ENCODE results near the gene MYO7A.
A peak's percentile ranks its signal among the peaks of the same experiment; 100 is the strongest.

MYO7A gene

DNA sequence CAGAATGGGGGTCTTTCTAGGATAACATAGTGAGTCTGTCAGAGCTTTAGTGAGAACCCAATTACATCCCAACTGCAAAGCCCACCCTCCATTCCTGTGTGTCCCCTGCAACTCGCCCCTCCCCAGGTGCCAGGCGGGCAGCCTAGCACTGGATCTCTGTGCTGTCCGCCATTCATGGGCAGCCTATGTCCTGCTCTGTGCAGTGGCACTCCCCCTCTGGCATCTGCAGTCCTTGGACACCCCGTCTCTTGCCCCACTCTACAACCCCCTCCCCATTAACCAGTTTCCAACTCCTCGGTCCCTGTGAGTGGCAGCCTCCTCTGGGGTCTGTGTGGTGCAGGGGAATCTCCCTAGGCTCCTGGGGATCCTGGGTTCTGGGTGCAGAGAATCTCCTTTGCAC lies 37.0 kb downstream of the MYO7A start:
- DNase-seq (ENCODE audit: low read depth): no peak

GRCh38 chr11:77166021-77166420 lies 38.0 kb downstream of the MYO7A start:
- DNase-seq (ENCODE audit: low read depth): no peak

GRCh38 chr11:77167111-77167626 lies 39.1 kb downstream of the MYO7A start:
- no peak for DNase-seq (ENCODE audit: low read depth)

DNA sequence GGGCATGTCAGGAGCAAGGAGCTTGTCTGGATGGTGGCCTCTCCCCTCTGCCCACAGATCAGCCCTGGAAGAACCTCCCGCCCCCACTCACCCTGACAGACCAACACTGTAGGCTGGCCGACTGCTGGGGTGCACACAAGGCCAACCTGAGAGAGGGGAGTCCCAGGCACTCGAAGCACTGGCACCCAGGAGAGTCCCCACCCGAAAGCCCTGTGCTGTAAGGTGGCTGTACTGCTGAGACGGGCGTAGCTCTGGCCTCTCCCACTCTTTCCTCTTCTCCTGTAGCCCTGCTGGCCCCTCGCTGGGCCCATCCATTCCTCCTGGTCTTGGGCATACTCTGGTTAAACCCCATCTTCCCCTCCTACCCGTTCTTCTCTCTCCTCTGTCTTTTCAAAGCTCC lies 39.7 kb downstream of the MYO7A start:
- no peak for DNase-seq (ENCODE audit: low read depth)

- no peak for DNase-seq (ENCODE audit: low read depth)
These were observed 42.1 kb downstream of the MYO7A start for GRCh38 chr11:77170107-77170506.

GRCh38 chr11:77171254-77171653 lies 43.2 kb downstream of the MYO7A start:
- no peak for DNase-seq (ENCODE audit: low read depth)

DNA sequence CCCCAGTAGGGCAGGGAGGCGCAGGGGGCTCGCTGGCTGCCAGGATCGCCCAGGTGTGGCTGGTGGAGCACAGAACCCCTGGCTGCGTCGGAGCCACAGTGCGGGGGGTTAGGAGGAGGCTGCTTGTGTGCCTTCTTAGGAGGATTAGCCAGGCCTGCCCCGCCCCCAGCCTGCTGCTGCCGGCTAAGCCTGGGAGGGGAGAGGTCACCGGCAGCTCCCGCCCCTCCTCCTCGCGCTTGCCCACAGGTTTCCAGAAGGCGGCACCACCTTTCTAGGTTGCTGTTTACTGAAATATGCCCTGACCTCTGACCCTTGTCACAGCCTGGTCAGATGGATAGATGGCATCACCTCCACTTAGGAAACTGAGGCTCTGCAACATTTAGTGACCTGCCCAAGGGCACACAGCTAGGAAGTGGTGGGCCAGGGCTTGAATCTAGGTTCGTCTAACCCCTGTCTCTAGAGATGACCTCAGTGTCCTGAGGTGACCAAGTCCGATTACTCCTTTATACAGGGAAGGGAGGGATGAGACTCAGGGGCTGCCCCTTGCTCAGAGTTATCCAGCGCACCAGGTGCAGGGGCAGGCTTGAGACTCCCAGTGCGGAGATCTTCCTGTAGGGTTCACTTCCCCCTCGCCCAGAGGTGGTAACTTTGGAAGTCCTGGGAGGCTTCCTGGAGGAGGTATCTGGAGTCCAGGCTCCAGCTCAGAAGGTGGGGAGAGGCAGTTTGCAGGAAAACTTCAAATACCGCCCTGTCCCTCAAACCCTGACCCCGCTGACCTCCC lies 44.0 kb downstream of the MYO7A start:
- no peak for DNase-seq (ENCODE audit: low read depth)

DNA sequence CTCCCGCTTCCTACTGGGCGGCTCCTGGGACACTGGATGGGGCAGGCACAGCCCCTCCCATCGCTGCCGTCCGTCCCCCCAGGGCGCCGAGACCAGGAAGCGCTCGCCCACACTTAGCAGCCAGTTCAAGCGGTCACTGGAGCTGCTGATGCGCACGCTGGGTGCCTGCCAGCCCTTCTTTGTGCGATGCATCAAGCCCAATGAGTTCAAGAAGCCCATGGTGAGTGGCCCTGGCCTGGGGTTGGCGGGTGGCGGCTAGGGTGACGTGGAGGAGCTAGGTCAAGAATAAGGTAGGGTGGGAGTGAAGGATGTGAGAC lies 44.6 kb downstream of the MYO7A start:
- DNase-seq (ENCODE audit: low read depth): peak; percentile 21

- DNase-seq (ENCODE audit: low read depth): no peak
These were observed 45.4 kb downstream of the MYO7A start for GRCh38 chr11:77173494-77173893.

GRCh38 chr11:77174559-77174958 lies 46.5 kb downstream of the MYO7A start:
- DNase-seq (ENCODE audit: low read depth): no peak

GRCh38 chr11:77175021-77175842 lies 47.2 kb downstream of the MYO7A start:
- DNase-seq (ENCODE audit: low read depth): no peak

DNA sequence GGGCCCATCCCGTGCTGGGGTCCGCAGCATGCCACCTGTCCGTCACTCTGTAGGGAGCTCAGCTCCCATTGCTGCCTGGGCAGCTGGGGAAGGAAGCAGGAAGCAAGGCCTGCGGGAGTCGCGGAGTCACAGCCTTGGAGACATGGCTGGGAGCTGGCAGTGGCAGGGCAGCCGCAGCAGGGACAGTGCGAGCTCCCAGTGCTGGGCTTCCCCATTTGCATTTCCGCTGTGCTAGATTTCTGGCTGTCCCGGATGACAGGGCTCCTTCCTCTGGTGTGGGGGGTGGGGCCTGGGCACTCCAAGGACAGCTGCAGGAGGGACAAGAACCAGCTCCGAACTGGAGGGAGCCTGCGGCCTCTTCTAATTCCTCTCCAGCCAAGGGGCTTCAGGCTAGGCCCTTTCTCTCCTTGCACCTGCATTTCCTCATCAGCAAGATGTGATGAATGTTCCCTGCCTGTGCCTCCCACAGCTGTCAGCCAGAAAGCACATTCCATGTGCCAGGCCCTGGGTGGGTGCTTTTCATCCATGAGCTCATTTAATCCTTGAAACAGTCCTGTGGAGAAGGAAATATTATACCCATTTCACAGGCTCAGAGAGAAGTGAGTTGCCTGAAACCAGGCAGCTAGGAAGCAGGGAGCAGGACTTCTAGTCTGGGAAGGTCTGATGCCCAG lies 48.0 kb downstream of the MYO7A start:
- no peak for DNase-seq (ENCODE audit: low read depth)

- DNase-seq (ENCODE audit: low read depth): no peak
These were observed 49.0 kb downstream of the MYO7A start for GRCh38 chr11:77176996-77177395.

GRCh38 chr11:77178150-77178549 lies 50.1 kb downstream of the MYO7A start:
- DNase-seq (ENCODE audit: low read depth): no peak

- DNase-seq (ENCODE audit: low read depth): no peak
These were observed 51.0 kb downstream of the MYO7A start for GRCh38 chr11:77179048-77179447.

GRCh38 chr11:77179681-77180080 lies 51.6 kb downstream of the MYO7A start:
- no peak for DNase-seq (ENCODE audit: low read depth)

DNA sequence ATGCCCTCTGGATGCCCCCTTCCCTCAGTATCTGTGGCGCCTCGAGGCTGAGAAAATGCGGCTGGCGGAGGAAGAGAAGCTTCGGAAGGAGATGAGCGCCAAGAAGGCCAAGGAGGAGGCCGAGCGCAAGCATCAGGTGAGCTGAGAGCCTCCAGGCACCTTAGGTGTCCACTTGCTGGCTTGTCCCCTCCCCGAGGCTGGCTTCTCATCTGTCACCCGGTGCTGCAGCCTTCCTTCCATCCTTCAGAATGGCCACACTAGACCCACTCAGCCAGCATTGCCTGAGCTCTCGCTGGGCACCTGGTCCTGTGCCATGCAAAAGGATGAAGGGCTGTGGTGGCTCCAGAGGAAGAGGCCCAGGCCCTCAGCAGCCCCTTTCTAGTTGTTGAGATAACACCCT lies 52.3 kb downstream of the MYO7A start:
- DNase-seq (ENCODE audit: low read depth): no peak

- no peak for DNase-seq (ENCODE audit: low read depth)
These were observed 53.2 kb downstream of the MYO7A start for GRCh38 chr11:77181226-77181625.

DNA sequence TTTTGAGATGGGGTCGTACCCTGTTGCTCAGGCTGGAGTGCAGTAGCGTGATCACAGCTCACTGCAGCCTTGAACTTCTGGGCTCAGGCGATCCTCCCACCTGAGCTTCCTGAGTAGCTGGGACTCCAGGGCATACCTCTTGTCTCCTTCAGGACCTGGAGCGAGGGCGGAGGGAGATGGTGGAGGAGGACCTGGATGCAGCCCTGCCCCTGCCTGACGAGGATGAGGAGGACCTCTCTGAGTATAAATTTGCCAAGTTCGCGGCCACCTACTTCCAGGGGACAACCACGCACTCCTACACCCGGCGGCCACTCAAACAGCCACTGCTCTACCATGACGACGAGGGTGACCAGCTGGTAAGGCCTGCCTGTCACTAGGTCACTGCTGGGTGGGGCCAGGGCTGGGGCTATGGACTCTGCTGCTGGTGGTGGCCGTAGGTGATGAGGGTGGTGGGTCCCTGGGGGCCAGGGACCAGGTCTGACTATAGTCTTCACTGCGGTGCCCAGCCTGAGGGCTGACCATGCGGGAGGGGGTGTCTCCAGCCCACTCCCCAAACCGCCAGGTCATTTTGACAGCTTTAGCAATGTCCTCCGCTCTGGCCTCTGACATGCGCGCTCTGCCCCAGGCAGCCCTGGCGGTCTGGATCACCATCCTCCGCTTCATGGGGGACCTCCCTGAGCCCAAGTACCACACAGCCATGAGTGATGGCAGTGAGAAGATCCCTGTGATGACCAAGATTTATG lies 53.9 kb downstream of the MYO7A start:
- DNase-seq (ENCODE audit: low read depth): no peak

- DNase-seq (ENCODE audit: low read depth): no peak
These were observed 54.7 kb downstream of the MYO7A start for GRCh38 chr11:77182542-77183430.

- no peak for DNase-seq (ENCODE audit: low read depth)
These were observed 55.5 kb downstream of the MYO7A start for GRCh38 chr11:77183431-77183984.
